Astrocyte (in vitro differentiated cells and primary cell): Measurements from ENCODE around the gene COPB1. TPM values are rescaled to one million over a fixed set of nuclear protein-coding genes. Genes with fewer than 3 reads are reported as not detected.

Experiments
- DNase-seq: peaks from one replicate; pipeline ENCODE4 v3.0.0-alpha.2; 2010; ENCODE audit warnings: low read depth
- FAIRE-seq: peaks from 2 replicates; lab custom pipeline; 2011; peaks lifted over from hg19 to GRCh38; lab: Jason Lieb, UNC
- H2AFZ ChIP-seq: 2 replicates; pipeline ENCODE4 v1.6.0; 2012; ENCODE audit warnings: low read depth, low read length, inconsistent platforms
- H3K27ac ChIP-seq: 2 replicates; pipeline ENCODE4 v1.5.1; 2011; ENCODE audit warnings: low read depth, low read length, inconsistent platforms
- H3K27me3 ChIP-seq: 2 replicates; pipeline ENCODE4 v1.6.0; 2011; ENCODE audit warnings: low read length, inconsistent platforms; ENCODE audit not compliant: insufficient read depth
- H3K36me3 ChIP-seq: 2 replicates; pipeline ENCODE4 v1.5.1; 2011; ENCODE audit warnings: low read length, inconsistent platforms; ENCODE audit not compliant: insufficient read depth
- H3K4me1 ChIP-seq: 2 replicates; pipeline ENCODE4 v1.5.1; 2011; ENCODE audit warnings: low read length, inconsistent platforms; ENCODE audit not compliant: insufficient read depth
- H3K4me2 ChIP-seq: 2 replicates; pipeline ENCODE4 v1.6.0; 2012; ENCODE audit warnings: low read length, inconsistent platforms
- H3K4me3 ChIP-seq: 2 replicates; pipeline ENCODE4 v1.5.1; 2011; ENCODE audit warnings: low read depth, mild to moderate bottlenecking, low read length, inconsistent platforms; ENCODE audit not compliant: insufficient read depth
- H3K79me2 ChIP-seq: 2 replicates; pipeline ENCODE4 v1.6.0; 2012; ENCODE audit warnings: mild to moderate bottlenecking, low read length, inconsistent platforms; ENCODE audit not compliant: insufficient read depth
- H3K9ac ChIP-seq: 2 replicates; pipeline ENCODE4 v1.6.0; 2012; ENCODE audit warnings: mild to moderate bottlenecking, low read length, inconsistent platforms
- H3K9me3 ChIP-seq: 2 replicates; pipeline ENCODE4 v1.5.1; 2012; ENCODE audit warnings: low read depth, mild to moderate bottlenecking, low read length, inconsistent platforms; ENCODE audit not compliant: insufficient read depth
- H4K20me1 ChIP-seq: 2 replicates; pipeline ENCODE4 v1.6.0; 2012; ENCODE audit warnings: low read length, inconsistent platforms; ENCODE audit not compliant: insufficient read depth
- H3K27ac Mint-ChIP-seq: one replicate; pipeline ENCODE4 v1.8.0; 2021; ENCODE audit warnings: mild to moderate bottlenecking, mixed read lengths; ENCODE audit not compliant: unreplicated experiment
- H3K27me3 Mint-ChIP-seq: one replicate; pipeline ENCODE4 v1.8.0; 2021; ENCODE audit warnings: low read depth, mixed read lengths; ENCODE audit not compliant: unreplicated experiment
- H3K36me3 Mint-ChIP-seq: one replicate; pipeline ENCODE4 v1.8.0; 2021; ENCODE audit warnings: low read depth, mixed read lengths; ENCODE audit not compliant: unreplicated experiment
- H3K4me1 Mint-ChIP-seq: one replicate; pipeline ENCODE4 v1.8.0; 2021; ENCODE audit warnings: low read depth, mixed read lengths; ENCODE audit not compliant: unreplicated experiment
- H3K4me3 Mint-ChIP-seq: one replicate; pipeline ENCODE4 v1.8.0; 2021; ENCODE audit warnings: mild to moderate bottlenecking, moderate library complexity, mixed read lengths; ENCODE audit not compliant: unreplicated experiment
- H3K9me3 Mint-ChIP-seq: one replicate; pipeline ENCODE4 v1.8.0; 2021; ENCODE audit warnings: mild to moderate bottlenecking, mixed read lengths; ENCODE audit not compliant: unreplicated experiment
- CTCF ChIP-seq: IDR thresholded peaks from 2 replicates; pipeline ENCODE4 v1.5.1; 2011; ENCODE audit warnings: low read depth, mild to moderate bottlenecking, inconsistent platforms, low read length, moderate library complexity; ENCODE audit not compliant: insufficient read depth
- EZH2 ChIP-seq: IDR thresholded peaks from 2 replicates; pipeline ENCODE4 v1.6.1; 2012; ENCODE audit warnings: mild to moderate bottlenecking, low read length, inconsistent platforms; ENCODE audit not compliant: insufficient read depth
- total RNA-seq: library from RNA; stranded (reverse); gene quantifications from 2 replicates; pipeline ENCODE4 v1.2.1, GENCODE V29; 2021

COPB1 gene
- total RNA-seq, 1 donor from 2014 or later = 223 TPM

- Mint-ChIP-seq H3K27me3 (no peaks in the 10 kb centered on the region), H3K27ac (no peak overlapping the region), H3K4me1 (no peaks in the 10 kb centered on the region), H3K9me3 (no peaks in the 10 kb centered on the region), H3K4me3 (no peak overlapping the region), H3K36me3 (no peaks in the 10 kb centered on the region)
- no peak overlapping the region for H3K4me3 ChIP-seq
- TF ChIP-seq EZH2 = no peak
- H2AFZ ChIP-seq = no peak overlapping the region
- no peak overlapping the region for H3K9ac ChIP-seq
- H3K4me2 ChIP-seq = no peak overlapping the region
- no peaks in the 10 kb centered on the region for H3K4me1 ChIP-seq
- no peaks in the 10 kb centered on the region for H3K27me3 ChIP-seq
- H3K36me3 ChIP-seq = no peaks in the 10 kb centered on the region
- H4K20me1 ChIP-seq = no peaks in the 10 kb centered on the region
- no peak for FAIRE-seq
- no peaks in the 10 kb centered on the region for H3K9me3 ChIP-seq
- no peak for DNase-seq
- no peaks in the 10 kb centered on the region for H3K79me2 ChIP-seq
- no peak overlapping the region for H3K27ac ChIP-seq
These were observed 42.7 kb upstream of the COPB1 start for GRCh38 chr11:14542324-14542723.

- H3K9me3 Mint-ChIP-seq = no peaks in the 10 kb centered on the region
- FAIRE-seq (no peak), DNase-seq (no peak)
- Histone ChIP-seq H3K27me3 (no peaks in the 10 kb centered on the region), H3K4me2 (no peak overlapping the region), H3K79me2 (no peaks in the 10 kb centered on the region), H3K27ac (no peak overlapping the region), H3K9me3 (no peaks in the 10 kb centered on the region), H3K4me3 (no peak overlapping the region), H2AFZ (no peak overlapping the region), H3K4me1 (no peaks in the 10 kb centered on the region), H3K9ac (no peak overlapping the region), H3K36me3 (no peaks in the 10 kb centered on the region), H4K20me1 (no peaks in the 10 kb centered on the region)
- H3K27ac Mint-ChIP-seq = no peak overlapping the region
- no peak overlapping the region for H3K4me3 Mint-ChIP-seq
- H3K36me3 Mint-ChIP-seq = no peaks in the 10 kb centered on the region
- H3K4me1 Mint-ChIP-seq = no peaks in the 10 kb centered on the region
- no peaks in the 10 kb centered on the region for H3K27me3 Mint-ChIP-seq
- TF ChIP-seq CTCF = no peak
- no peak for TF ChIP-seq EZH2
These were observed 41.8 kb upstream of the COPB1 start for GRCh38 chr11:14541192-14541947.

- no peak overlapping the region for H3K27ac Mint-ChIP-seq
- no peak overlapping the region for H2AFZ ChIP-seq
- no peaks in the 10 kb centered on the region for H4K20me1 ChIP-seq
These were observed 40.4 kb upstream of the COPB1 start for GRCh38 chr11:14539982-14540421.

More at GRCh38 chr11:14539982-14540421, 40.4 kb upstream of the COPB1 start:
- FAIRE-seq (no peak), DNase-seq (no peak)
- TF ChIP-seq EZH2 = no peak
- Histone ChIP-seq H3K79me2 (no peaks in the 10 kb centered on the region), H3K4me2 (no peak overlapping the region), H3K4me1 (no peaks in the 10 kb centered on the region), H3K27me3 (no peaks in the 10 kb centered on the region), H3K4me3 (no peak overlapping the region), H3K27ac (no peak overlapping the region), H3K9ac (no peak overlapping the region), H3K9me3 (no peaks in the 10 kb centered on the region), H3K36me3 (no peaks in the 10 kb centered on the region)
- H3K4me3 Mint-ChIP-seq = no peak overlapping the region
- no peaks in the 10 kb centered on the region for H3K27me3 Mint-ChIP-seq
- H3K9me3 Mint-ChIP-seq = no peaks in the 10 kb centered on the region
- no peaks in the 10 kb centered on the region for H3K36me3 Mint-ChIP-seq
- H3K4me1 Mint-ChIP-seq = no peaks in the 10 kb centered on the region
